ENCODE data around the gene MSI1.
A peak's percentile ranks its signal among the peaks of the same experiment; 100 is the strongest.
"Not testable (repeated sequence)": the region's sequence is repeated elsewhere in the genome, so short reads cannot be mapped to it uniquely, and the experiment has no call there.

The MSI1 gene

GRCh38 chr12:120353556-120354317 lies 15.2 kb downstream of the MSI1 start:
- DNase-seq, result no peak

DNA sequence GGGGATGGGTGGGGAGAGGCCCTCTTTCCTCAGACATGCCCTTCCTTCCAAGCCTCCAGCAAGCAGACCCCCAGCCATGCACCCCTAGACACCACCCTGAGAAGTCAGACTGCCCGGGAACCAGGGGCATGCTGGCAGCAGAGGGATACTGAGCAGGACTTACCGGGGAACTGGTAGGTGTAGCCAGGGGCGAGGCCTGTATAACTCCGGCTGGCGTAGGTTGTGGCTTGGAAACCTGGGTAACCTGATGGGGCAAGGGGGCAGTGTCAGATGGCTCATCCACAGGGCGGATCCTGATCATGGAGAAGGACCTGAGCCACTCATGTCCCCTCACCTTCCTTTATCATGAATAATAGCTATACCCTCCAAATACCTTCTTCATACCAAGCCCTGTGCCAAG lies 15.8 kb downstream of the MSI1 start:
- no peak for DNase-seq

DNA sequence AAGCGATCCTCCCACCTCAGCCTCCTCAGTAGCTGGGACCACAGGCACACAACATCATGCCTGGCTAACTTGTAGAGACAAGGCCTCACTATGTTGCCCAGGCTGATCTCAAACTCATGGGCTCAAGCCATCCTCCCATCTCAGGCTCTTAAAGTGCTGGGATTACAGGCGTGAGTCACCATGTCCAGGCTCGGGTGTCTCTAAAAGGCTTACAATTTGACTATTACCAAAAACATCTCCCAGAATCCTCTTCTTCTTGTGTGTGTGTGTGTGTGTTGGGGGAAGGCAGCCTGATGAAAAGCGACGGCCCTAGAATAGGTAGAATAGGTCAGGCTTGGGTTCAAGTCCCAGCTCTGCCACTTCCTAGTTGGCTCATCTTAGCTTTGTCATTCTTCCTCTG lies 16.8 kb downstream of the MSI1 start:
- DNase-seq, result no peak

DNA sequence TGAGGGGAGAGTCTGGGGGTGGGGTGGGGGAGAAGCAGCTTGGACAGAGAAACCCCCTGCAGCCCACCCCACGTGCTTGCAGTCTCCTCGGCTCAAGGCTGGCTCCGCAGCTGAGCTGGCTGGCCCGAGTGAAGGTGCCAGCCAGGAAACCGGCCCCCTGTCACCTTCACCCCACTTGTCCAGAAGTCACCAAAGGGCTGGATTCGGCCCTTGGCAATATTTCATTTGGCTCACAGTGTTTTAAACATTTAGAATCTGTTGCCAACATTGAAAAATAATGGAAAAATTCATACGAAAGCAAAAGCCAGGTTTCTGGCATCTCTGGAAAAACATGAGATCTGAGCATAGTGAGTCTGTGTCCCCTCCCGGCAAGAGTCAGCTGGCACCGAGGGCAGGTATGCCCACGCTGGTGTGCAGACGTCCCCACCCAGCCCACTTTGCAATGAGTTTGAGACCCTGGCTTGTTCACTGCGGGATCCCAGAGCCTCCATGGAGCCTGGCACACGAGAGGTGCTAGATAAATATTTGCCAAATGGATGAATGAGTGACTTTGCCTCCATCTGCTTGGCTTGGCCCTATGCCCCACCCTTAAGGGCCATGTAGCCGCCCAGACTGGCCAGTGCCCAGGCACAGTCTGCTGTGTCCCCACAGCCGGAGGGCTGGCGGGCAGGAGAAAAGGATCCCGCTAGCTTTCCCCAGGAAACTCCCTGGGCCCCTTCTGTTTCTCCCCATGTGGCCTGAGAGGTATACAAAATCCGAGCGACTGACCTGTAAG lies 18.2 kb downstream of the MSI1 start:
- DNase-seq, result peak; percentile 94

GRCh38 chr12:120347766-120348165 lies 21.2 kb downstream of the MSI1 start:
- no peak for DNase-seq

GRCh38 chr12:120346681-120347080 lies 22.3 kb downstream of the MSI1 start:
- no peak for DNase-seq

GRCh38 chr12:120346031-120346430 lies 22.9 kb downstream of the MSI1 start:
- DNase-seq, result no peak

- DNase-seq, result no peak
Observed at GRCh38 chr12:120343692-120344091, 25.3 kb downstream of the MSI1 start.

DNA sequence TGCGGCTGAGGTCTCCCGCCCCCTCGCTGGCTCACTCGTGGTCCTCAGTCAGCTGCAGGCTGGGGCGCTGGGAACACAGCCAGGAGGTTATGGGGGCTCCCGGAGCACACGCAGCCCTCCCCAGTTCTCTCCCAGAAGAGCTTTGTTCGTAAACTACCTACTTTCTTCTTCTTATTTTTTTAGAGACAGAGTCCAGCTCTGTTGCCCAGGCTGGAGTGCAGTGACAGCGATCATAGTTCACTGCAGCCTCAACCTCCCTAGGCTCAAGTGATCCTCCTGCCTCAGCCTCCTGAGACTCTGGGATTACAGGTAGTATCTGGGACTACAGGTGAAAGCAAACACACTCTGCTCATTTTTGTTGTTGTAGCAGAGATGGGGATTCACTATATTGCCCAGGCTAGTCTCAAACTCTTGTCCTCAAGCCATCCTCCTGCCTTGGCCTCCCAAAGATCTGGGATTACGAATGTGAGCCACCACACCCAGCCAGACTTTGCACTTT lies 25.9 kb downstream of the MSI1 start:
- DNase-seq, result no peak

DNA sequence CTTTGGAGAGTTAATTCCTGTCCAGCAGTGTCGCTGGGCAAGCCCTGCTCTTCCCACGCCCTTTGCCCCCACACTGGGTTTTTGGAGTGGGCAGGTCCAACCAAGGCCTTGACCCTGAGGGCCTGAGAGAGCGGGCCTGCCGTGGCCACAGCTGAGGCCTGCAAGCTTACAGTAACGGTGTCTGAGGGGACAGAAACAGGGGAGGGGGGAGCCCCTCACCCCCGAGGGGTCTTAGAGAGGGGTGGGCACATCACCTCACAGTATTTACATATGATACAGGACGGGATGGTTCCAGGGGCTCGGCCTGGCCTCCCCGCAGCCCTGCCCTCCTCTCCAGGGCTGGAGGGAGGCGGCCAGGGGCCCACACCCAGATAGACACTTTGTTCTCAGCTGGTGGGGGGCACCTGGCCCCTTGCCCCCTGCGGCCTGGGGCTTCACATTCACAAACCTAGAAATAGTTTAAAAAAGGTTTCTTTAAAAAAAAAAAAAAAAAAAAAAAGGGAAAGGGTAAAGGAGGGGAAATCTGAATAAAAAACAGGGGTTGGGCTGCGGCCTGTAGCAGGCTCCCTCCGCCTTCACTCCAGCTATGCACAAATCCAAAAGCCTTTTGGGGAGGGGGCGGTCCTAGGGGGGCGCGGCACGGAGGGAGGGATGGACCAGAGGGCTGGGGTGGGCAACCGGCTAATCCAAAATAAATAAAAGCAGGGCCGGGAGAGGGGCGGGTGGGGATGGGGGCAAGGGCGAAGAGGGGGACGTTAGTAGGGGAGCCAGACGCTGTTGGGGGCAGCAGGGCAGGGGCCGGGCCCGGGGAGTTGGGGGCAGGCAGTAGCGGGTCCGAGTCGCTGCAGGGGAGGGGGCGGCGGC lies 26.6 kb downstream of the MSI1 start:
- no peak for DNase-seq

DNA sequence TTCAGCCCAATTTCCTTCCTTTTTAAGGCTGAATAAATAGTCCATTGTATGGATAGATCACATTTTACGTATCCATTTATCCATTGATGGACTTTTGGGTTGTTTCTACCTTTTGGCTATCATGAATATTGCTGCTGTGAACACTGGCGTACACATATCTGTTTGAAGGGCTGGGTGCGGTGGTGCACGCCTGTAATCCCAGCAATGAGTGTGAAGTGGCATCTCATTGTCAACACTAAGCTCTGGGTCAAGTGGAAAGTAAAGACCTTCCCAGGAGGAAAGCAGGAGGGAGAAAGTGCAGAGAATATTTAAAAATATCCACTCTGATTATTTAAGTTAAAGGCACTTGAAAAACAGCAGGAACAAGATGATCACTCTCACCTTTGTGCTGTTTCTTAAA lies 29.7 kb downstream of the MSI1 start:
- no peak for DNase-seq

- no peak for DNase-seq
Observed at GRCh38 chr12:120337730-120338129, 31.2 kb downstream of the MSI1 start.

DNA sequence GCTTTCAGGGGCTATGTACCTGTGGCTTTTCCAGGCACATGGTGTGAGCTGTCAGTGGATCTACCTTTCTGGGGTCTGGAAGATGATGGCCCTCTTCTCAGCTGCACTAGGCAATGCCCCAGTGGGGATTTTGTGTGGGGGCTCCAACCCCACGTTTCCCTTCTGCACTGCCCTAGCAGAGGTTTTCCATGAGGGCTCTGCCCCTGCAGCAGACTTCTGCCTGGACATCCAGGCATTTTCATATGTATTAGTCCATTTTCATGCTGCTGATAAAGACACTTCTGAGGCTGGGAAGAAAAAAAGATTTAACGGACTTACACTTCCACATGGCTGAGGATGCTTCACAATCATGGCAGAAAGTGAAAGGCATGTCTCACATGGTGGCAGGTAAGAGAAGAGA lies 32.6 kb downstream of the MSI1 start:
- DNase-seq, result not testable (repeated sequence)

DNA sequence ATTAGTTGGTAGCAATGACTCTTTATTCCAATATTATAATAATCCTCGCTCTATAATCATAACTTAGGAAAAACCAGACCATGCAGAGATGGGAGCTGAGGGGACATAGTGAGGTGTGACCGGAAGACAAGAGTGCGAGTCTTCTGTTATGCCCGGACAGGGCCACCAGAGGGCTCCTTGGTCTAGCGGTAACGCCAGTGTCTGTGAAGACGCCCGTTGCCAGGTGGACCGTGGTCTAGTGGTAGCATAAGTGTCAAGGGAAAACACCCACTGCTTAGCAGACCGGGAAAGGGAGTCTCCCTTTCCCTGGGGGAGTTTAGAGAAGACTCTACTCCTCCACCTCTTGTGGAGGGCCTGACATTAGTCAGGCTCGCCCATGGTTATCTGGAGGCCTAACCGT lies 33.5 kb downstream of the MSI1 start:
- peak; percentile 79 for DNase-seq

DNA sequence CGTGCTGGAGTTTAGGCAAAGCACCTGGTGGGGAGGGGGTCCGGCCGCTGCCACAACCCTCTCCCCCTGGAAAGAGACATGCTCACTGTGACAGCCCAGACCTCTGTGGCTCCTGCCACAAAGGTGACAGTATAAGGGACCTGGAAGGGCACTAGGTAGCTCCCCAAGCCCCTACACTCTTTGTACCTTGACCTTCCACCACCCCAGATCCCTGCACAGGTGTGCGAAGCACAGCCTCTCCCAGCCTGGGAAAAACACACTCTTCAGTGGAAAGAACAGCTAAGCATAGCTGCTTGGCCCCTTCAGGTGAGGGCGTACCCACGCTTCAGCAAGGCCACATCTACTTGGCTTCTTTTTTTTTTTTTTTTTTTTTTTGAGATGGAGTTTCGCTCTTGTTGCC lies 36.4 kb downstream of the MSI1 start:
- DNase-seq, result no peak

DNA sequence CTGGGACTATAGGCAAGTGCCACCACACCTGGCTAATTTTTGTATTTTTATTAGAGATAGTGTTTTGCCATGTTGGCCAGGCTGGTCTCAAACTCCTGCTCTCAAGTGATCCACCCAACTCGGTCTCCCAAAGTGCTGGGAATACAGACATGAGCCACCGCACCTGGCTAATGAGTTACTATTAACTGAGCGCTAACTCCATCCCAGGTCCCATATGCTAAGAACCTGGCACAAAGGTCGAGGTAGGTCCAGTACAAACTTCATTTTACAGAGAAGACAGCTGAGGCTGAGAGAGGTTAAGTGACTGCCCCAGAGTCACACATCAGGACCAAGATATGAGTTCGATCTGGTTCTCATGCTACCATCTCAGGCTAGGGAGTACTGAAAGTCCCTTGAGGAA lies 36.9 kb downstream of the MSI1 start:
- no peak for DNase-seq

DNA sequence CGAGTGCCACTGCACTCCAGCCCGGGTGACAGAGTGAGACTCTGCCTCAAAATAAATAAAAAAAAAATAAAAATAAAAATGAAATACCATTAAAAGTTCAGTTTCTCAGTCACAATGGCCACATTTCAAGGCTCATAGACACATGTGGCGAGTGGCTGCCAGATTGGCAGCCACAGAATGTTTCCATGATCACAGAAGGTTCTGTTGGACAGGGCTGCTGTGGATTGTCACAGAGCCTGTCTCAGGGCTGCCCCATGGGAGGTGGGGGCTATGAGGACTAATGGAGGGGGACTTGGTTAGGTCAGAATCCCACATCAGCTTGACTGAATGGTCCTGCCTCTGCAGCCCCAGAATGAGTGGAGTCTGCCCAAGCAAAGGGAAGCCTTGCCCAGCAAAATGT lies 37.6 kb downstream of the MSI1 start:
- DNase-seq, result no peak

DNA sequence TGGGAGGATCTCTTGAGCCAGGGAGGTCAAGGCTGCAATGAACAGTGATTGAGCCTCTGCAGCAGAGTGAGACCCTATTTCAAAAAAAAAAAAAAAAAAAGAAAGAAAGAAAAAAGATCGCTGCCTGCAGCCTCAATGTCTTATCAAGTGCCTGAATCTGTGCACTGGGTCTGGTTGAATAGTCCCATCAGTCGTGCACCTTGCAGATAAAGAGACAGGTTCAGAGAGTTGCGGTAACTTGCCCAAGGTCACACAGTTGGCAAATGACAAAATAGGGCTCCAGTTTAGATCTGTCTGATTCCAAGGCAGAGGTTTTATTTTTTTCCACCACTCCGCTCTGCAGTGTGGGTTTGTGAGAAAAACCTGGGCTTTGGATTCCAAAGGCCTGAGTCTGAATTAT lies 40.7 kb downstream of the MSI1 start:
- no peak for DNase-seq

GRCh38 chr12:120327593-120327992 lies 41.4 kb downstream of the MSI1 start, which contains the start of gene PLA2G1B:
Gene PLA2G1B, minus strand, starts transcription at chr12:120327779. Its CDS starts 26 bp downstream, at chr12:120327753.
- DNase-seq, result no peak

DNA sequence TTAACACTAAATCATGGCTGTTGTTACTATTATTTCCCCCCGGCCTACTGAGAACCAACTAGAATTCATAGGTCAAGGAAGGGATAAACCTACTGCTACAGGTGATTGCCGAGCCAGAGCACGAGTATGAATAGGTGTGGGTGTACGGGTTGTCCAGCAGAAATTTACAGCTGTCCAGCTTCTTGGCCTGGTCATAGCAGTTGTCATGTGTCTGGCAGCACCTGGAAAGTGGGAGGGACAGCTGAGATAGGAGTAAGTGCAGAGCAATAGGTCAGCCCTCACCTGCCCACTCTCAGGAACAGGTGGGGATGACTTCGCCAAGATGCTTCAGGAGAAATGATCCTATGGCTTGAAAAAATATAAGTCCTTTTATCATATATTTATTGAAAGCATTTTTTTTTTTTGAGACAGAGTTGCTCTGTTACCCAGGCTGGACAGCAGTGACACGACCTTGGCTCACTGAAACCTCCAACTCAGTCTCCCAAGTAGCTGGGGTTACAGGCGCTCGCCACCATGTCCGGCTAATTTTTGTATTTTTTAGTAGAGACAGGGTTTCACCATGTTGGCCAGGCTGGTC lies 44.0 kb downstream of the MSI1 start:
- DNase-seq, result no peak

DNA sequence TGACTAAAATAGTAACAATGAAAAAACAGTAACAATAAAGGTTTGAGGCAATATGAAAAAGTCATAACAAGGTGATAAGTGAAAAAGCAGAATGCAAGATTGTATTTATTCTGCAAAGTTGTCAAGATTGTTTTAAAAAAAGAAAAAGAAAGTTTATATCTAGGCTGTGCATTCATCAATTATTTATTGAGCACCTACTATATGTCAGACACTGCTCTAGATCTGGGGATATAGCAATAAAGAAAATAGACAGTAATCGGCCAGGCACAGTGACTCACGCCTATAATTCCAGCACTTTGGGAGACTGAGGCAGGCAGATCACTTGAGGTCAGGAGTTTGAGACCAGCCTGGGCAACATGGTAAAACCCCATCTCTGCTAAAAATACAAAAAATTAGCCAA lies 45.2 kb downstream of the MSI1 start:
- DNase-seq, result no peak

GRCh38 chr12:120321382-120322202 lies 47.4 kb downstream of the MSI1 start:
- peak; percentile 27 for DNase-seq

All from NCI-H69 (cell line).